ENCODE data around the gene HPSE2.

HPSE2 gene

DNA sequence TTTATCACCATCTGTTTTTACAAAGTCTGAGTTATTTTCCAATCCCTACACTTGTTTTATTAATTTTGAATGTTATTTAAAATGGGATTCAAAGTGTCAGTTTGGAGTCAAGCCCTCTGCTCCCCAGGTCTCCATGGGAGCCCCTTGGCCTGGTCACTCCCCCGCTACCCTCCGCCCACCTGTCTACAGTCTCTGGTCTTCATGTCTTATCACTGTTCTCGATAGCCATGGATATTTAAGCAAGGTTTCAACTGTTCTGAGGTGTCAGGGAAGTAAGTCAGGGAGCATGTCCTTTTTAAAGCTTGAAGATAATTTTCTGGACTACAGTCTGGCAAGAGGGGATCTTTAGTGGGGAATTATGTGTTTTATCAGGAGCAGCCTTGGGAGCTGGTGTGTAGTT, 769.8 kb downstream of the HPSE2 start:
- DNase-seq (ENCODE audit: low spot score), result no peak

- DNase-seq (ENCODE audit: low spot score), result no peak
Measured at GRCh38 chr10:98463976-98464754, 771.5 kb downstream of the HPSE2 start.

- DNase-seq (ENCODE audit: low spot score), result no peak
Measured at GRCh38 chr10:98463016-98463415, 772.6 kb downstream of the HPSE2 start.

DNA sequence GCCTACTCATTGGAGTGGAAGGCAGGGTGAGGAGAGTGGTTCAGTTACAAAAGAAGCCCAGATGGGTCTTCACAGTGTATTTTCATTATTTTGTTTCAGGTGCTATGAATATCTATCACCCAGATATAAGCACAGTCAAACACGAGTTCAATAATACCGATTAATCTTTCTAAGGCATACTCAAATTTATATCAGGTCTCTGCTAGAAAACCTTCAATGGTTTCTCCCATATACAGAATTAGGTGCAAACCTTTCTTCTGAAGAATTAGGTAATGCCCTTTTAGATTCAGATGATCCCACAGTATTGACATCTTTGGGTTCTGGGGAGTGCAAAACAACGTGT, 774.2 kb downstream of the HPSE2 start:
- DNase-seq (ENCODE audit: low spot score), result no peak

DNA sequence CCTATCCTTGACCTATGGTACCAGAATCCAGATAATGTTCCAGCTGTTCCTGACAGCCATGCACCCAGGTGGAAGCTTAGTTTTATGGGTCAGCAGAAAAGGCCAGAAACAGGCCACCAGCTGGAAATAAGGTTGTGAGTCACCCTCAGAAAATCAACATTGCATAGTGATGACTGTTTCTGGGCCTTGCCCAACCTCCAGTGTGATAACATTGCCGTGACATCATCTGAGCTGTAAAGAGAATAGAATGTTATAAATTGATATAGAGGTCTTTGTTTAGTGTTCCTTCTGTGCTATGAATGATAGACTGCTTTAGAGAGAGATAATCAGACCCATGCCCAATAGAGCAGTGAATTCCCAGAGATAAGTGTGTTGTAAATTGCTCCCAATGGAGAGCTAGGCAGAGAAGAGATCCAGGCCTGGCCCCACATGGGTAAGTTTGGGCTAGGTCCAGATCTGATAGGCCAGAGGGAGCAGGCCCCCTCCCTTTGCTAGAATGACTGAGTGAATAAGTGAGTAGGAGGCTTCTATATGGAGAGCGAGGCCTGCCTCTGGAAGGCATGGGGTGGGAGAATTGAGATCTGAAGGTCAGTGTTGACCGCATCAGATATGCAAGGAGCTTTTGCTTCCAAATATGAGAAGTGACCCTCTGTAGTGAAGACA, 774.7 kb downstream of the HPSE2 start:
- no peak for DNase-seq (ENCODE audit: low spot score)

GRCh38 chr10:98458809-98459784, 776.6 kb downstream of the HPSE2 start:
- DNase-seq (ENCODE audit: low spot score), result no peak

- no peak for DNase-seq (ENCODE audit: low spot score)
Measured at GRCh38 chr10:98457721-98458120, 777.9 kb downstream of the HPSE2 start.

- no peak for DNase-seq (ENCODE audit: low spot score)
Measured at GRCh38 chr10:98456686-98457482, 778.8 kb downstream of the HPSE2 start.

GRCh38 chr10:98456043-98456570, 779.5 kb downstream of the HPSE2 start:
- DNase-seq (ENCODE audit: low spot score), result no peak

GRCh38 chr10:98453729-98454128, 781.9 kb downstream of the HPSE2 start:
- DNase-seq (ENCODE audit: low spot score), result no peak

DNA sequence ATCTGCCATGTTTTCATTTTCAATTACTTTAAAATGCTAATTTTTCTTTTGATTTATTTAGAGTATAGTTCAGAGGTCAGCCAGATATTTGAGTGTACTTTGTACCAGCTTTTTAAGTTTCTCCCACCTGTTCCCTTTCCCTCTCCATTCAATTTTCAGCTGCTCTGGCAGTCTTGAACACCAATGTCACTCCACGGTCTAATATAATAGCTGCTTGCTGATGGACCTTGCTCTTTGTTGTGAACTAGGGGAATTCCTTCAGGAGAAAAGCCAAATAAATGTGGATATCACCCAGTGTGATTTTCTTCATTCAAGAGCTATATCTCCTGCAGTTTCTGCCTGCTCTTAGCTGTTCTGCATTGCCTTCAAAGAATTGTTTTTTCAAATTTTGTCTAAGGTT, 785.0 kb downstream of the HPSE2 start:
- DNase-seq (ENCODE audit: low spot score), result no peak

- DNase-seq (ENCODE audit: low spot score), result no peak
Measured at GRCh38 chr10:98449287-98449686, 786.4 kb downstream of the HPSE2 start.

DNA sequence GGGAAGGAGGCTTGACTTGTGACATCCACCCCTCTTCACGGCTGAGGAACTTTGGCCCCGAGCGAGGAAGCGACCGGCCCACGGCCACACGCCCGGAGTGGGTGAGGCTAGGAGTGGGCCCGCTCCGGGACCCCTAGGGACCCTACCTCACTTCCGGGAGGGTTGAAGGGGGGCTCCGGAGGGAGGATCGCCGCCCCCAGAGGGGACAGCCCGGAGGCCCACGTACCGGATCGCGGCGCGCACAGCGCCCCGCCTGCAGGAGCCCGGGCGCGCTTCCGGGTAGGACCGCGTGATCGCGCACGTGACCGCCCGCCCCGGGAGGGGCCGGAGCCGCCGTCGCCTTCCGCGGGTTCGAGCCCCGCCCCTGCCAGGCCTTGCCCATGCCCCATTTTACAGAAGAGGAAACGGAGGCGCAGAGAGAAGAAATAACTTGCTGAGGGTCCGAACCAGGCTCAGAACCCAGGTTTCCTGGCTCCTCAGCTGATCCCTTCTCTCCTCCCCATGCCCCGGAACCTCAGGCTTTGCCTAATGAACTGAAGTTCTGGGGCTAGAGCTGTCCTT, 788.9 kb downstream of the HPSE2 start, which contains the start of gene HPS1:
Gene HPS1 (minus strand): TSS at position 275 of the 561 bp plus-strand sequence. CDS start 3,695 bp downstream, outside the sequence.
- no peak for DNase-seq (ENCODE audit: low spot score)

GRCh38 chr10:98446151-98446660, 789.4 kb downstream of the HPSE2 start:
- no peak for DNase-seq (ENCODE audit: low spot score)

GRCh38 chr10:98445200-98445812, 790.3 kb downstream of the HPSE2 start:
- no peak for DNase-seq (ENCODE audit: low spot score)

DNA sequence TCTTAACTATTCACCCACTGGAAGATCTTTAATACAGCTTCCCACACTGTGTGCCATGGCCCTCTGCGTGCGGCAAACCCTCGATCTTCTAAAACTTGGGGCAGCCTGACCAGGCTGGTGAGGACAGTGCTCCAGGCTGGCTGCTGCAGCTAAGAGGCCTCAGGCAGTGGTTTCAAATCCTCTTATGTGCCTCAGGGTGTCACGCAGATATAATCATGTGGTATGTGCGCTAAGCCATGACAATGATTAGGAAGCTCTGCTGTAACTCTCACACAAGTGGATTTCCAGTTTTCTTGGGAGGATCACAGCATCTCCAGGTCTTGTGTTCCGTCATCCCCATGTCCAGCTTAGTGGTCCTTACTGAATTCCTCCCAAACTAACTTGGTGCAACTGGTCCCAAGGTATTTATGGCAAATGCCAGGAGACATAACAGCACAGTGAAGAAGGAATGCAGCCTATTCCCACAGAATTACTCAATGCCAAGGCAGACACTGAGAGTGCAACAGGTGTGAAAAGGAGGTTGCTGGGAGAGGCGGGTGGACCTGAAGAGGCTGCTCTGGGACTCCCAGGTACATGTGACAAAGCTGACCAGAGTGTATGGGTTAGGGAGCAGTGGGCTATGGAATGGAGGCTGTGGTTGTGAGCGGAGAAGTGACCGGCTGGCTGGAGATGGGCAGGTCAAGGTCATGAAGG, 791.2 kb downstream of the HPSE2 start:
- DNase-seq (ENCODE audit: low spot score), result no peak

GRCh38 chr10:98438715-98439114, 796.9 kb downstream of the HPSE2 start:
- no peak for DNase-seq (ENCODE audit: low spot score)

DNA sequence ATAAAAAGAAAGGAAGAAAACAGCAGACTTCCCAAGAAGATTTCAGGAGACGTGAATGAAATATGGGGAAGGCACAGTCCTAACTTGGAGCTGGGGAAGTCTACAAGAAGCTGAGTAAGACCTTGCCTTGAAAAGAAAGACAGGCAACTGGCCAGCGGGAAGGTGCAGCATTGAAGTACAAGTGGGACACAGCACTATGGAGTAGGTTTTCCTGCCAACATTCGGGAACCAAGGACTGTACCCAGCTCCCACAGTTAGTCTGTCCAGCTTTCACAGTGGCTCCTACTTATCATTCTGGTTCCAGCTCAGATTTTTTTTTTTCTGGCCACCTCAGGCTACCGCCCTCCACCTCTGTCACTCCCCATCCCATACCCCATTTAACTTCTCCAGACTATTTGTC, 798.9 kb downstream of the HPSE2 start:
- no peak for DNase-seq (ENCODE audit: low spot score)

- DNase-seq (ENCODE audit: low spot score), result no peak
Measured at GRCh38 chr10:98435178-98435577, 800.5 kb downstream of the HPSE2 start.
